GM12878 (cell line): ENCODE measurements around the gene IFIT5.

Experiments
- ETV6 ChIP-seq, 2 experiments: fragments of 450-650 bp in 1 of 2; IDR thresholded peaks in 1 of 2; conservative IDR thresholded peaks in 1 of 2; 2 replicates each; pipeline ENCODE4 v1.6.1; 2014; ENCODE audit warnings: antibody characterized with exemption in 1 of 2, borderline replicate concordance in 1 of 2, low read depth in 1 of 2, mild to moderate bottlenecking in 1 of 2, moderate library complexity in 1 of 2
- IRF4 ChIP-seq: IDR thresholded peaks from 2 replicates; pipeline ENCODE4 v1.6.1; 2011; ENCODE audit warnings: low read depth, low read length
- NFIC ChIP-seq: IDR thresholded peaks from 2 replicates; pipeline ENCODE4 v1.6.1; 2012; ENCODE audit warnings: low read depth, mild to moderate bottlenecking, inconsistent platforms, low read length, moderate library complexity
- POLR2A ChIP-seq: IDR thresholded peaks from 2 replicates; pipeline ENCODE4 v1.6.1; 2011; ENCODE audit warnings: low read depth, mild to moderate bottlenecking, low read length
- POLR2AphosphoS5 ChIP-seq: IDR thresholded peaks from 2 replicates; pipeline ENCODE4 v1.6.1; 2011; ENCODE audit warnings: mild to moderate bottlenecking, low read length, inconsistent platforms
- RB1 ChIP-seq: fragments of 450-650 bp; formaldehyde crosslinking; IDR thresholded peaks from 2 replicates; pipeline ENCODE4 v1.6.1; 2017; ENCODE audit warnings: mild to moderate bottlenecking, borderline replicate concordance
- SMAD5 ChIP-seq: IDR thresholded peaks from 2 replicates; pipeline ENCODE4 v1.6.1; 2016; ENCODE audit warnings: antibody characterized with exemption, low read depth
- SPI1 ChIP-seq: IDR thresholded peaks from 2 replicates; pipeline ENCODE4 v1.6.1; 2011; ENCODE audit warnings: low read depth, mild to moderate bottlenecking, low read length, moderate library complexity, borderline replicate concordance; ENCODE audit not compliant: insufficient read depth
- SREBF1 ChIP-seq: IDR thresholded peaks from 2 replicates; pipeline ENCODE4 v1.6.1; 2012; ENCODE audit warnings: mild to moderate bottlenecking, low read length
- TAF1 ChIP-seq: IDR thresholded peaks from 2 replicates; pipeline ENCODE4 v1.6.1; 2011; ENCODE audit warnings: mild to moderate bottlenecking, low read depth, low read length, borderline replicate concordance
- YY1 ChIP-seq: IDR thresholded peaks from 2 replicates; pipeline ENCODE4 v1.6.1; 2011; ENCODE audit warnings: low read depth, mild to moderate bottlenecking, low read length
- ZNF217 ChIP-seq: fragments of 450-650 bp; IDR thresholded peaks from 2 replicates; pipeline ENCODE4 v1.6.1; 2017; ENCODE audit warnings: antibody characterized with exemption, mild to moderate bottlenecking
- TF ChIP-seq, protein P1 (sequence below): IDR thresholded peaks from 2 replicates; pipeline ENCODE4 v1.6.1; 2011; ENCODE audit warnings: low read depth, mild to moderate bottlenecking, low read length, moderate library complexity, borderline replicate concordance; ENCODE audit errors: extremely low read depth

DNA sequence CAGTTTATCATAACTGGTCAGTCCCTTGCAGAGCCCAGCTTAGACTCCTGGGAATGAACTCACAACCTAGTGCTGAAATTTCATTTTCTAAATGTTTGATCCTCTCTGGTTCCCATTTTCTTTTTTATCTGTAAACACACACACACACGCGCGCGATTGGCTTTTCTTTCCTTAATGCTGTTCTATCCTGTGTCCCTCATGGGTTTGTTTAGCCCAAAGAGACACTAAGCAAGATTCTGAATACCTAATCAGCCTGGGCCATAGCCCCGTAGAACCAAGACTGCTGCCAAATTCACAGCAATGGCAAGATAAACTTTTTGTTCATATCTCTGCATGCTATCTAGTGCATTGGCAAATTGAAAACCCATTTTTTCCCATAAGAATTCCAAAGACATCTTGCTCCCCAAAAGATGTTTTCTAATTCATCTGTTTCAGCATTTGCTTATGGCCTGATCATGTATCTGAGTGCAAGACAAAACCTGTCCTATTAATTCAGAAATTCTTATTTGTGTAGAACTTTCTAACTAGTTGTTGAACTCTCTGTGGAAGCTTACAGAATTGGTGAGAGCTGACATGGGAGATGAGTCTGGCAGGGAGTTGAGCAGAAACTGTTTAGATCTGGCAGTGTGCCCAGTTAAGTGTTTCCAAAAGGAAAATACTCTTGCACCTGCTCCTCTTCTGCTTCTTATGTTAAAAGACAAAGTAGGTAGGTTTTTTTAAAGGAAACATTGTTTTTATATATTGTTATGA is 23.7 kb upstream of the IFIT5 start:
- TF ChIP-seq YY1 (no peak), POLR2AphosphoS5 (no peak), SPI1 (no peak), POLR2A (no peak), ETV6 (conservative IDR thresholded peaks at IDR 0.05 in 1 of 2, IDR thresholded peaks at IDR 0.05 in 1 of 2; ENCODE audit: borderline replicate concordance in 1 of 2, low read depth in 1 of 2) (no peak), SMAD5 (no peak), TAF1 (no peak), IRF4 (no peak), RB1 (no peak), SREBF1 (no peak), ZNF217 (no peak), NFIC (no peak)
- TF ChIP-seq, protein P1, sequence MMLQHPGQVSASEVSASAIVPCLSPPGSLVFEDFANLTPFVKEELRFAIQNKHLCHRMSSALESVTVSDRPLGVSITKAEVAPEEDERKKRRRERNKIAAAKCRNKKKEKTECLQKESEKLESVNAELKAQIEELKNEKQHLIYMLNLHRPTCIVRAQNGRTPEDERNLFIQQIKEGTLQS: no peak
